ENCODE data around the gene ECE1. TPM values are rescaled to one million over a fixed set of nuclear protein-coding genes. Genes with fewer than 3 reads are reported as not detected.

Gene ECE1
- total and polyA plus RNA-seq, 2 of the 8 experiments (the other 6 are each of a cell fraction or from before 2014, with no cell fraction given), result 21.4 to 36.8 TPM

DNA sequence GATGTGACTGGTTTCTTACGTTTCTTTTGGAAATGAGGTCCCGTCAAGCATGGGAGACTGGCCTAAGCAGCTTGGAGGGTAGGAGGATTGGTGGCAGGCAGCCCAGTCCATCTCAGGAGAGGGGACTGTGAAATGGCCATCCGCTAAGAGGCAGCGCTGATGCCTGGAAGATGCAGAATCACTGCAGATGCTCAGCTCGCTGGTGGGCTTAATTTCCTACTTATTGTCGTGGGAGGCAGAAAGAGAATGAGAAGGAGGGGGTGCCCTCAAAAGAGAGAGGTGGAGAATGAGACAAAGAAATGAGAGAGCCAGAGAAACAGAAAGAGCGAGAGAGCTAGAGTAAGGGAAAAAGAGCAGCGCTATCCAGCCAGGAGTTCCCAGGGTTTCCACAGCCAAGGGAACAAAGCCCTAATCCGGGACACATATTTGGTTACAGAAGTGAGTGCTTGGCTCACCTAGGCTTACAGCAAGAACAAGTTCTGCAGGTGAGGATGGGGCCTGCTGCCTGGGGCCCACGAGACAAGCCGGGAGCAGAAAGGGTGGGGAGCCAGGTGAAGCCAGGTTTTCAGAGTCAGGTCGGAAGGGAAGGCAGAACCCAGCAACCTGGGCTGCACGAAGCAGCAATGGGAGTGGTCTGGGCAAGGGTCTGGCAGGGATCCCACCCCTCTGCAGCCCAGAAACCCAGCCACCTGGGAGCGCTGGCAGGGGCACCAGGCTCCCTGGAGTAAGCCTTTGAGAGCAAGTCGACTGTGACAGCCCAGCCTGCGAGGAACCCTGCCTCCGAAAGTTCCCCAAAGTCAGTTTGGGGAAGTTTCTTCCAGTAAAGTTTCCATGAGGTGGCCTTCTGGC, 5.8 kb downstream of the ECE1 start (continued):
- TF ChIP-seq CHD7 (IDR thresholded peaks at IDR 0.05; ENCODE audit: insufficient replicate concordance, low read length) (no peak), PHF8 (conservative IDR thresholded peaks at IDR 0.05; ENCODE audit: low read depth, low read length) (no peak), BACH1 (IDR thresholded peaks at IDR 0.05; ENCODE audit: low read length) (no peak), EP300 (IDR thresholded peaks at IDR 0.05; ENCODE audit: borderline replicate concordance in 1 of 2, low read depth in 2 of 2, low read length in 2 of 2) (no peak), CREB1 (IDR thresholded peaks at IDR 0.05) (no peak), RFX5 (IDR thresholded peaks at IDR 0.05; ENCODE audit: borderline replicate concordance, low read depth, low read length) (no peak), CHD1 (IDR thresholded peaks at IDR 0.05; ENCODE audit: low read depth, low read length) (no peak), CTBP2 (IDR thresholded peaks at IDR 0.05; ENCODE audit: borderline replicate concordance, insufficient read depth, insufficient read length, low read length) (no peak), ZNF274 (IDR thresholded peaks at IDR 0.05; ENCODE audit: borderline replicate concordance, extremely low read depth, low read length) (no peak), KDM1A (IDR thresholded peaks at IDR 0.05; ENCODE audit: borderline replicate concordance, low read length) (no peak)
